Renal cortex interstitium (tissue), 15 donors: ENCODE measurements around the gene MOSPD3. TPM values are rescaled to one million over a fixed set of nuclear protein-coding genes. Genes with fewer than 3 reads are reported as not detected.
A peak's percentile ranks its signal among the peaks of the same experiment; 100 is the strongest.
"Not testable (repeated sequence)": the region's sequence is repeated elsewhere in the genome, so short reads cannot be mapped to it uniquely, and the experiment has no call there.

Experiments
- DNase-seq, 11 donors: peaks; one replicate each; pipeline ENCODE4 v3.0.0-alpha.2; 2013; ENCODE audit warnings: low read depth in 9 of 11, low spot score in 4 of 11; ENCODE audit errors: extremely low read depth in 1 of 11
- long read RNA-seq, 16 experiments: transcript quantifications; one replicate each; lab custom pipeline, GENCODE V29; 2026
- polyA plus RNA-seq, 3 donors: library from polyadenylated mRNA; unstranded; fragments of 120-200 nt; gene quantifications; one replicate each; pipeline ENCODE4 v1.2.1, GENCODE V29; 2013; ENCODE audit not compliant: insufficient read length in 3 of 3

The MOSPD3 gene, protein sequence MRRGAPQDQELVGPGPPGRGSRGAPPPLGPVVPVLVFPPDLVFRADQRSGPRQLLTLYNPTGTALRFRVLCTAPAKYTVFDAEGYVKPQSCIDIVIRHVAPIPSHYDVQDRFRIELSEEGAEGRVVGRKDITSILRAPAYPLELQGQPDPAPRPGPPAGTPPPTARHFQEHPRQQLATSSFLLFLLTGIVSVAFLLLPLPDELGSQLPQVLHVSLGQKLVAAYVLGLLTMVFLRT
- polyA plus RNA-seq = 10 to 100 TPM; 20.6 to 31.9 (median 28.8) TPM
- long read RNA-seq, donor 1, transcript MOSPD3-208 (3 exons, 571 nt) = minor isoform, 6 of 23 reads
- long read RNA-seq, donor 1, transcript MOSPD3-203 (5 exons, 1,191 nt) = major isoform, 9 of 23 reads
- long read RNA-seq, donor 1, partial matches to known transcripts = 5 of 23 reads
- long read RNA-seq, donor 1, other reads (novel, unspliced or antisense) = 0 of 23 reads
- long read RNA-seq, donor 2, transcript MOSPD3-208 (3 exons, 571 nt) = major isoform, 13 of 23 reads
- long read RNA-seq, donor 2, partial matches to known transcripts = 5 of 23 reads
- long read RNA-seq, donor 2, other reads (novel, unspliced or antisense) = 0 of 23 reads
- long read RNA-seq, donor 3, transcript MOSPD3-208 (3 exons, 571 nt) = minor isoform, 5 of 26 reads
- long read RNA-seq, donor 3, transcript MOSPD3-203 (5 exons, 1,191 nt) = major isoform, 18 of 26 reads
- long read RNA-seq, donor 3, partial matches to known transcripts = 0 of 26 reads
- long read RNA-seq, donor 3, other reads (novel, unspliced or antisense) = 0 of 26 reads
- long read RNA-seq, donor 4, transcript MOSPD3-203 (5 exons, 1,191 nt) = major isoform, 7 of 10 reads
- long read RNA-seq, donor 4, partial matches to known transcripts = 0 of 10 reads
- long read RNA-seq, donor 4, other reads (novel, unspliced or antisense) = 0 of 10 reads
- long read RNA-seq, donor 5 = 0 reads
- long read RNA-seq, donor 6, transcript MOSPD3-203 (5 exons, 1,191 nt) = major isoform, 9 of 22 reads
- long read RNA-seq, donor 6, partial matches to known transcripts = 5 of 22 reads
- long read RNA-seq, donor 6, other reads (novel, unspliced or antisense) = 0 of 22 reads
- long read RNA-seq, donor 7, transcript MOSPD3-203 (5 exons, 1,191 nt) = major isoform, 5 of 19 reads
- long read RNA-seq, donor 7, partial matches to known transcripts = 5 of 19 reads
- long read RNA-seq, donor 7, other reads (novel, unspliced or antisense) = 0 of 19 reads
- long read RNA-seq, donor 8 = 0 reads
- long read RNA-seq, donor 9, transcript MOSPD3-203 (5 exons, 1,191 nt) = major isoform, 7 of 13 reads
- long read RNA-seq, donor 9, partial matches to known transcripts = 0 of 13 reads
- long read RNA-seq, donor 9, other reads (novel, unspliced or antisense) = 0 of 13 reads
- long read RNA-seq, donor 10, transcript MOSPD3-203 (5 exons, 1,191 nt) = major isoform, 14 of 22 reads
- long read RNA-seq, donor 10, partial matches to known transcripts = 0 of 22 reads
- long read RNA-seq, donor 10, other reads (novel, unspliced or antisense) = 0 of 22 reads
- long read RNA-seq, donor 11, transcript MOSPD3-203 (5 exons, 1,191 nt) = major isoform, 7 of 11 reads
- long read RNA-seq, donor 11, partial matches to known transcripts = 0 of 11 reads
- long read RNA-seq, donor 11, other reads (novel, unspliced or antisense) = 0 of 11 reads
- long read RNA-seq, donor 12, transcript MOSPD3-208 (3 exons, 571 nt) = major isoform, 6 of 11 reads
- long read RNA-seq, donor 12, partial matches to known transcripts = 0 of 11 reads
- long read RNA-seq, donor 12, other reads (novel, unspliced or antisense) = 0 of 11 reads
- long read RNA-seq, donor 13 = 0 reads
- long read RNA-seq, donor 14, transcript MOSPD3-203 (5 exons, 1,191 nt) = major isoform, 11 of 24 reads
- long read RNA-seq, donor 14, partial matches to known transcripts = 6 of 24 reads
- long read RNA-seq, donor 14, other reads (novel, unspliced or antisense) = 0 of 24 reads
- long read RNA-seq, donor 15, partial matches to known transcripts = 0 of 5 reads
- long read RNA-seq, donor 15, other reads (novel, unspliced or antisense) = 0 of 5 reads
- long read RNA-seq, donor 16, transcript MOSPD3-201 (6 exons, 1,053 nt) = minor isoform, 6 of 54 reads
- long read RNA-seq, donor 16, transcript MOSPD3-203 (5 exons, 1,191 nt) = major isoform, 30 of 54 reads
- long read RNA-seq, donor 16, transcript MOSPD3-208 (3 exons, 571 nt) = minor isoform, 9 of 54 reads
- long read RNA-seq, donor 16, partial matches to known transcripts = 8 of 54 reads
- long read RNA-seq, donor 16, other reads (novel, unspliced or antisense) = 0 of 54 reads

DNA sequence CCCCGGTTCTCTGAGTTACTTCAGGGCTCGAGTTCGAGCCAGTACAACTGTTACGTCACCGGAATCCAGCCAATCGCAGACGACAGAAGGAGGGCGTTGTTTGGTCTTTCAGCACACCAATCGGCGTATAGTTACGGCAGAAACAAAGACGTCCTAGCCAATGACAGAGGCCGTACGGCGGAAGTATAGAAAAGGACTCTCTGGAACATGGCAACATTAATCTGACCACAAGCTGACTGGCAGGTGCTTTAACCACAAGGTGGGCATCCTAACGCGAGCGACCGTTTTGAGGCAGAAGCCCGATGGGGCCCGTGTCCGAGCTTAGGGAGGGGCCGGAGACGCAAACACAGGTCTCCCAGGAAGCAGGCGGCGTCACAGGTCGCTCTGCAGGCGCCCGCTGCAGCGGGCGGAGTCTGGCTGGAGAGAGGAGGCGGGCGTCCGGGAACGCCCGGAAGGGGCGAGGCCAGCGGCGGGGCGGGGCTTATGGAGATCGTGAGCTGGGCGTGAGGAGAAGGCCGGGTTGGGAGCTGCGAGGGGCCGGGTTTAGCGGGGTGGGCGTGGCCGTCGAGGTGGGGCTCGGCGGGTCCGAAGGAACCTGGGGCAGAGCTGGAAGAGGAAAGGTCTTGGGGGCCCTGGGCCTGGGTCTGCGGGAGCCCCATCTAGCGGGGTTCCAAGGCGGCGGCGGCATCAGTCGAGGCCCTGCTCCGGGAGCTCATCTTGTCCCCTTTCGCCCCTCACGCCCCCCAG lies at the start of gene MOSPD3:
Gene MOSPD3 (plus strand): TSS at position 558 of the 747 bp plus-strand sequence. CDS start 252 bp downstream, outside the sequence.
- peak; percentile 98 to 100 (median 100) for DNase-seq

DNA sequence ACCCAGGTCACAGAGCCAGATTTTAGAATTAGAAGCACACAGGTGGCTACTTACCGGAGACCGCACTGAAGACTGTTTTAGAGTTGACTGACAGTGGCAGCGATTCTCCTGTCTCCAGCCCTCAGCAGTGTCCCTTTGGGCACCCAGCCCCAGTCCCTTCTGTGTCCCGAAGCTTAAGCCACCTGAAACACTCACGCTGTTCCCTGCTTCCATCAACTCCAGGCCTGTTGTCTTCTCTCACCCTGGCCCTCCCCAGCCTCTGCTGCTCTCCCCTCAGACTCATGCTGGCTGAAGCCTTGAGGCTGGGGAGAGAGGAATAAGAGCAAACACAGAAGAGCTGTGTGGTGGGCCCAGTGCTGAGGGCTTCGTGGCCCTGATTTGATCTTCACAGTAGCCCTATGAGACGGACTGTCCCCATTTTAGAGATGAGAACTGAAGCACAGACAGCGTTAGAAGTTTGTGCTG lies 49.2 kb upstream of the MOSPD3 start:
- DNase-seq = no peak

DNA sequence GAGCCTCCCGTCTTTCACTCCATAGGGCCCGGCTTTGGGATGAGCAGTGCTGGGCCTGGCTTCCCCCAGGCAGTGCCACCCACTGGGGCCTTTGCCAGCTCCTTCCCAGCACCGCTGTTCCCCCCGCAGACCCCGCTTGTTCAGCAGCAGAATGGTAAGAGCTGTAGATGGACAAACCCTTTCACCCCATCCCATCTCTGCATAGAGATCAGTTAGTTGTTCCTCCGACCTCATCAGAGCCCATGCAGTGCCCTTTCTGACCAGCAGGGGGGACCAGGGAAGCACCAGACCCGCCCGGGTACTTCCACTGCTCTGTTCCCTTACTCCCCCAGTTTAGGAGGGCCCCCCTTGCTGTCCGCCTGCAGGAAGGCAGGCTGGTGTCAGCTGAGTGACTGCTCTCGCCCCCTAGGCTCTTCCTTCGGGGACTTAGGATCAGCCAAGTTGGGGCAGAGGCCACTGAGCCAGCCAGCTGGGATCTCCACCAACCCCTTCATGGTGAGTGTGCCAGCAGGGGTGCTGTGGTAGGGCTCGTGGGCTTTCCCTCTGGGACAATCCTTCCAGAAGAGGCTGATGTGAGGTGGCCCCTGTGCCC lies 48.4 kb upstream of the MOSPD3 start:
- DNase-seq = peak in 1 of 11 donors; percentile 69

DNA sequence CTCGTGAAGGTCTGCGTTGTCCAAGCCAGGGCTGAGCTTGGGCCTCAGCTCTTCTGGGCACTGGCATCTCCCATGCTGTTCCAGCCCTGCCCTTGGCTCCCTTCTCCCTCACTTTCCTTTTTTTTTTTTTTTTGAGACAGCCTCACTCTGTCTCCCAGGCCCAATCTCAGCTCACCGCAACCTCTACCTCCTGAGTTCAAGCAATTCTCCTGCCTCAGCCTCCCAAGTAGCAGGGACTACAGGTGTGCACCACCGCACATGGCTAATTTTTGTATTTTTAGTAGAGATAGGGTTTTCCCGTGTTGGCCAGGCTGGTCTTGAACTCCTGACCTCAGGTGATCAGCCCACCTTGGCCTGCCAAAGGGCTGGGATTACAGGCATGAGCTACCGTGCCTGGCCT lies 47.9 kb upstream of the MOSPD3 start:
- not testable (repeated sequence) for DNase-seq

DNA sequence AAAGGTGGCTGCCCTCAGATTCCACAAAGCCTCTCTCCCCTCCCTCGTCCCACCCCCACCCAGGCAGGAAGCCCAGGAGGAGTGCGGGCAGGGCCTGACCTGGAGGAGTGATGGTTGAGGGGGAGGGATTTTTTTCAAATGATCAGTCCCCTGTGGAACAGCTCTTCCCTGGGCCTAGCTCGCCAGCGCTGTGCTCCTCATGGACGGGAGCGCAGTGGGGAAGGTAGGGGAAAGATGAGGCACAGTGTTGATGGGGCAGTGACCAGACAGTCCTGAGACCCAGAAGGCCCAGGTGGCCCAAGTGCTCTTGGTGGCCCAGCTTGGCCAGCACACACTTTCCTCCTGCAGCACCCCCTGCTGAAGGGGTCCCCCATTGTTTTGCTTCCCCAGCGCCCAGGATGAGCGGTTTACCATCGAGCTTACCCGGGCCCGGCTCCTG lies 47.2 kb upstream of the MOSPD3 start:
- DNase-seq = no peak

DNA sequence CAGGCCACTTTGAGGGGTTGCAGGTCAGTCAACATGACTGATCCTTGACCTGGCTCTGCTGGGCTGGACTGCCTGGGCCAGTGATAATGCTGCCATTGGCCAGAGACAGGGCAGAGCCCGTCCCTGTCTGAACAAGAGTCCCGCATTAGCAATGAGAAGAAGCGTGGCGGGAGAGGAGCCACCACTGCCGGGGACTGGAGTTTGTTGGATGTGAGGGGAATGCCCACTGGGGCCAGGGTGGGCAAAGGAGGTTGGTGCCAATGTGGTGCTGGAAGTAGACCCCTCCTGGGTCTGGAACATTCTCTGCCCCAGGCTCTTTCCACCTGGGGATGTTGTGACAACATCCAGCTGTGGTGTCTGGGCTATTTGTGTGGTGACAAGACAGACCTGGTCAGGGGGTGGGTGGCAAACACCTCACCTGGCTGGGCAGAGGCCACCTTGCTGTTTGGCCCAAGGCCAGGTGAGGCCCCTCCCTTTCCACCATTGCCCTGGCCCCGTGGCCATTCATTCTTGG lies 46.3 kb upstream of the MOSPD3 start:
- DNase-seq = no peak

DNA sequence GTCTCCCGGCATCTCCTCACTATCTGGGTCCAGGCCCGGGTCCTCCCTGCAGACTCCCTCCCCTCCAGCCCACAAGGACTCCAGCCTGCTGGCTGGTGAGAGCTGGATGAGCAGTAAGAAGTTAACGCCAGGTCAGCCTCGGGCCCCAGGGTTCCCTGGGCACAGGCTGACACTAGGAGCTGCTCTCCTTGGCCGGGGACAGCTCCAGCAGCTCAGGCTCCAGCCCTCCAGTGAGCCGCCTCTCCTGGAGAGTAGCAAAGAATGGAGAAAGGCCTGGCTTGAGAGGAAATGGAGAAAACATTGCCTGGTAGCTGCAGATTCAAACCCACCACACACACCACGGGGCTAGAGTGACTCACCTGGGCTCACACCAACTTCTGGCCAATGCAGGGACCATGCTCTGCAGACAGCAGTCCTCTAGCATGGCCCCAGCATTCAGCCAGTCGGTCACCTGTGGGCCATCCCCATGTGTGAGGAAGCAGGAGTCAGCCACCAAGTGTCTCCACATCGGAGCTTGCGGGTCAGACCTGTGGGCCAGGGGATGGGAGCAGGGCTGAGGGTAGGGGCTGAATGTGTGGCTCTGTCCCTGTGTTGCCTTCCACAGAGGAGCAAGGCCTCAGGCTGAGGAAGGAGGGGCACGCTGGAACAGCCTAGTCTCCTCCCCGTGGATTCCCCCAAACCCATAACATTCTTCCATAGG lies 45.2 kb upstream of the MOSPD3 start:
- DNase-seq = no peak

DNA sequence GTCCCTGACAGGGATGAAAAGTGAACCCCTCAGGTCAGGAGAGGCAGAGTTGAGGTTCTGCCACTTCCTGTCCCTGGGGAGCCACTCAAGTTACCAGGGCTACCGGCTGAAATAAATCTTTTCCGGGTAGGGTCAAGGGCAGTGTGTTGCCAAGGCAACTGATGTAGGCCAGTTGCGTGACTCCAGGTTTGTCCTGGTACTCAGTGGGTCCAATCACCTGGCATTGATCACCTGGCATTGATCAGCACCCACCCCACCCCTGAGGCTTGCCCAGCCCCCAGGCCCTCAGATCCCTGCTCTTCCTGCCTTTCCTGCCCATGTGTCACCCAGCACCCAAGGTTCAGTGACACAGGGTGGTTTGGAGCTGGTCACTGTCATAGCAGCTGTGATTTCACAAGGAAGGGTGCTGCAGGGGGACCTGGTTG lies 44.6 kb upstream of the MOSPD3 start:
- DNase-seq = no peak

DNA sequence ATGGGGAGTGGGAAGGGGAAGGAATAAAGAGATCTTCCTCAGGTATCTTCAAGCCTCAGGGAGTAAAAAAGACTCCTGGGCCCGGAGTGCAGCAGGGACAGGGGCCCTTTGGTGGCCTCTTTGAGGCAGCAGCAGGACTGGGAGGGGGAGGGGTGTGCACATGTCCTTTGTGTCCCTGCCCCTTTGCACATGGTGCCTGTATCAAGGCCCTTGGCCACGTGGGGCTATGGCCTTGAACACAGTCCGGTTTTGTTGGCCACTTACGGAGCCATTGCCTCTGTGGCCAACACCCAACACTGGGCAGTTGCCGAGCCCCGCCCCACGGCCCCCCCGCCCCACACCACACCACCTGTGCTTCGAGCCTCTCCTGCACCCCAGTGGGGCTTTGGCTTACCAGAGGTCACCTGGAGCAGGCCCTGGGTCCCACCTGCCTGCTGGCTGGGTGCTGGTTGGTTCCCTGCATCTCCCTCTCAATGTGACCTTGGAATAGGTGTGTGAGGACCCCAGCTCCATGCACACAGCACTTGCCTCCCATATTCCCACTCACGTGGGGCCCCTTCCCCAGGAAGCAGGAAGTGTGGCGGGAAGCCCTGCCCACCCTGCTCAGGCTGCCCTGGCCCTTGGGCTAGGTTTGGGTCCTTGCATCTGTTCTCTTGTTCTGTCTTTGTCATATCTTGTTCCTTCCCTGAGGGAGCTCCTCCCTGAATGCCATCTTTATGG lies 44.0 kb upstream of the MOSPD3 start:
- DNase-seq = no peak

DNA sequence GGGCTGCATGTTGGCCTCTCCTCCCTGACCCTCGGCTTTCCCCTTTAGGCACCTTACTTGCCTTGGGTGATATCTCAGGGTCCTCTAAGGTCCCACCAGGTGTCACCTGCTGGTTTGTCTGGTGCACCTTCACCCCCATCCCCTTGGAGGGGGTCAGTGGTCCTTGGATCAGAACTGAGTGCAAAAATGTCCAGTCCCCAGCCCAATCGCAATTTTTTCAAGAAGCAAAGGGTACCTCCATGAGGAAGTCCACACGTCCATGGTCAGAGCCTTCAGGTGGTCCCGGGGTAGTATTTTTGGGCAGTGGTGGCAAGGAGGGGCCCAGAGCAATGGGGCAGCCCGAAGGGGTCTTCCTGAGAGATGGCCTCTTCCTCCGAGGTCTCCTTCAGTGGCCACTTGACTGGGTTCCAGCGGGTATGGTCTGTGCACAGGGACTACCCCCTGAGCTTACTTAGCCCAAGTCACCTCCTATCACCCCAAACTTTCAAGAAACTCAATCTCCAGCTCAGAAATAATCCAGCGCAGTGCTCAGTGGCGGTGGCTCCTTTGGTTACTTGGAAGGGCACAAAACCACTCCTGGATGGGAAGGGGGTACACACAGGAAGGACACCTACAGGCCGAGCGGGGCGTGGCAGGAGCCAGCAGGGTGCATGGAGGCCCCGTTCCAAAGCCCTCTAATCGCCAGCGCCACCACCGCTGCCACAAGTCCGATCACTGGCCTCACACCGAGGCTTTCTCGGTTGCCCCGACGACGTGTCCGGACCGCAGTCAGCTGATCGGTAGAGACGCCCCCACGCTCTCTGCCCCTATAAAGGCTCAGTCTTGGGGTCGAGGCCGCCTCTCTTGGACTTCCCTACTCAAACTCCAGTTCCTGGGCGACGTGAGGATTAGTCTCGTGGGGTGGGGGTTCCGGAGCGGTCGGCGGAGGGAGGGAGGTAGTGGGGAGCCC lies 43.2 kb upstream of the MOSPD3 start:
- no peak for DNase-seq

DNA sequence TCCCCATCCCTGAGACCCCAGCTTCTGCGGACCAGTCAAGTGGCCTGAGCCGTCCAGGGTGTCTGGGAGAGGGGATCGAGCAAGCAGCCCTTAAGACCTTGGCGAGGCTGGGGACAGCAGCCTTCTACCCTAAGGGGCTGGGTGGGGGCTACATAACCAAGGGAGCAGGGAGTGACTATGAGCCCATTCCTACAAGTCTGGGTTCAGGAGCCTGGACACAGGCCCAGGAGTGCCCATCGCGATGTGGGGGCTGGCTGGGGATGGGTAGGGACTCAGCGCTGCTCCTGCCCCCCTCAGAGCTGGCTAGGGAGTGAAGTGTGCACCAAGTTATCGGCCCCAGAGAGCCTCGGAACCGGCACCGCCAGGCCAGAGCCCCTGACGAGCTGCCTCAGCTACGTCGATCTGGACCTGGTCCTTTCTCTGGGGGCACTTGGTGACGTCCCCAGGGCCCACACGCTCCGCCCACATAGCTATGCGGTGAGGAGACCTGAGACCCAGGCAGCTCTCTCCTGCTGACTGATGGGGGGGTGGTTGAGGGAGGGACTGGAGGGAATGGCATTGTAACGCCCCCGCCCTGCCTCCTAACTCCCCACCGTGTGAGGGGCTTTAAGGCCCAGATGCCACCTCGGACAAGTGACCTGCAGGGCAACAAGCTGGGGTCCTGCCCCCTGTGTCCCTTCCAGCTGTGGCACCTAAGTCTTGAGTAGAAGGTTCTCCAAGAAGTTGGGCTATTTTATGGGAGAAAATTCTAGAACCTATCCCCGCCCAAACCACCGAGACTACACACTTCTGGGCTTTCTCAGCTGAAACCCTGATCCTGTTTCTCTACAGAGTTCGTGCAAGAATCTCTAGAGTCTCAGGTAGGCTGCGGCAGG lies 41.1 kb upstream of the MOSPD3 start:
- DNase-seq = no peak

DNA sequence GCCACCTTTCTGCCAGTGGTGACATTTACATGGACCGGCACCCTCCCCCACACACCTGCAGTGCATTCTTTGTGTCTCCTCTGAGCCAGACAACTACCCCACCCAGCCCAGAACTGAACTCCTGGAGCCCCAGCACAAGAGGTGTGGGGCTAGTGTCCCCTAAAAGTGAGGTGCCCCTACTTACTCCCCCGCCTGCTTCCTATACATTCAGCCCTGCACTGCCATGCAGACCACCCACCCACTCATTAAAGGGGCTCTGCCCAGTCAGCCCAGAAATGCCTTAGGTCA lies 40.6 kb upstream of the MOSPD3 start:
- no peak for DNase-seq
